H1 (cell line): Measurements from ENCODE around the gene LYZL4. TPM values are rescaled to one million over a fixed set of nuclear protein-coding genes. Genes with fewer than 3 reads are reported as not detected.

Experiments
- CTCF ChIA-PET: fragments of 300-600 bp; sonication (Branson Sonifier 250); formaldehyde crosslinking; loops from one replicate; lab custom pipeline; 2021; ENCODE audit not compliant: partially characterized antibody; lab: Charles Lee
- POLR2A ChIA-PET: fragments of 300-600 bp; sonication (Branson Sonifier 250); formaldehyde crosslinking; loops from one replicate; lab custom pipeline; 2021; ENCODE audit warnings: inconsistent platforms; ENCODE audit not compliant: partially characterized antibody; lab: Charles Lee
- DNase-seq, 2 experiments: peaks; one replicate each; pipeline versions ENCODE4 v3.0.0 to v3.0.0-alpha.2; 2010 to 2022; ENCODE audit warnings: low spot score in 2 of 2, low read depth in 1 of 2, mixed read lengths in 1 of 2
- FAIRE-seq: peaks from 2 replicates; lab custom pipeline; 2011; peaks lifted over from hg19 to GRCh38; lab: Jason Lieb, UNC
- H2AFZ ChIP-seq: 2 replicates; pipeline ENCODE4 v1.8.1; 2012; ENCODE audit warnings: low read length, inconsistent platforms
- H2AK5ac ChIP-seq: 2 replicates; pipeline ENCODE4 v1.6.1; 2013; ENCODE audit warnings: low read depth, low read length
- H2BK120ac ChIP-seq: replicated peaks from 2 replicates; pipeline ENCODE3; 2013; ENCODE audit warnings: low read depth, low read length, inconsistent platforms
- H2BK12ac ChIP-seq: 2 replicates; pipeline ENCODE4 v1.6.1; 2013; ENCODE audit warnings: low read depth, low read length
- H2BK15ac ChIP-seq: 2 replicates; pipeline ENCODE4 v1.6.1; 2013; ENCODE audit warnings: low read length
- H2BK20ac ChIP-seq: 2 replicates; pipeline ENCODE4 v1.6.1; 2013; ENCODE audit warnings: low read length
- H2BK5ac ChIP-seq: 2 replicates; pipeline ENCODE4 v1.6.1; 2013; ENCODE audit warnings: low read depth, low read length
- H3K14ac ChIP-seq: 2 replicates; pipeline ENCODE4 v1.6.1; 2013; ENCODE audit warnings: inconsistent platforms; ENCODE audit not compliant: insufficient read length
- H3K18ac ChIP-seq: 2 replicates; pipeline ENCODE4 v1.6.1; 2013; ENCODE audit warnings: low read length; ENCODE audit errors: extremely low read depth
- H3K23ac ChIP-seq: 2 replicates; pipeline ENCODE4 v1.6.1; 2013; ENCODE audit warnings: inconsistent platforms; ENCODE audit not compliant: insufficient read length
- H3K23me2 ChIP-seq: 2 replicates; pipeline ENCODE4 v1.6.1; 2013; ENCODE audit warnings: low read depth, low read length
- H3K27ac ChIP-seq: 2 replicates; pipeline ENCODE4 v1.6.1; 2011; ENCODE audit warnings: low read depth, low read length, inconsistent platforms
- H3K27me3 ChIP-seq, 4 experiments: replicated peaks in 1 of 4; 1 replicate in 1 of 4; 2 replicates in 3 of 4; pipeline versions ENCODE4 v1.6.1 to v1.8.1; 2011 to 2013; ENCODE audit warnings: low read length in 3 of 4, mild to moderate bottlenecking in 3 of 4, inconsistent platforms in 2 of 4, mixed read lengths in 2 of 4, moderate library complexity in 1 of 4; ENCODE audit not compliant: control insufficient read depth in 3 of 4, insufficient read depth in 3 of 4; ENCODE audit errors: extremely low read depth in 1 of 4
- H3K36me3 ChIP-seq, 4 experiments: 2 replicates each; pipeline versions ENCODE4 v1.6.1 to v1.8.1; 2011 to 2013; ENCODE audit warnings: mild to moderate bottlenecking in 4 of 4, low read length in 3 of 4, moderate library complexity in 2 of 4, control low read depth in 1 of 4, inconsistent platforms in 1 of 4; ENCODE audit not compliant: insufficient read depth in 4 of 4, control insufficient read depth in 2 of 4
- H3K4ac ChIP-seq: replicated peaks from 2 replicates; pipeline ENCODE3; 2013; ENCODE audit warnings: low read length, low read depth, mixed read lengths, inconsistent platforms; ENCODE audit not compliant: insufficient read length
- H3K4me1 ChIP-seq, 4 experiments: replicated peaks in 1 of 4; 1 replicate in 1 of 4; 2 replicates in 3 of 4; pipeline versions ENCODE4 v1.6.1 to v1.8.1; 2011 to 2013; ENCODE audit warnings: low read length in 3 of 4, inconsistent platforms in 2 of 4, mixed read lengths in 1 of 4; ENCODE audit not compliant: insufficient read depth in 4 of 4, control insufficient read depth in 3 of 4
- H3K4me2 ChIP-seq, 2 experiments: 2 replicates each; pipeline versions ENCODE4 v1.6.1 to v1.8.1; 2011 to 2013; ENCODE audit warnings: low read depth in 2 of 2, low read length in 2 of 2, control low read depth in 1 of 2, inconsistent platforms in 1 of 2, mild to moderate bottlenecking in 1 of 2; ENCODE audit not compliant: insufficient read depth in 1 of 2
- H3K4me3 ChIP-seq, 4 experiments: fragments of 200-600, 300-600 bp in 1 of 4; sonication (generic), shearing (Covaris generic), sonication (Bioruptor Twin) in 1 of 4; 2 replicates each; pipeline versions ENCODE4 v1.5.1 to v1.8.1; 2011 to 2016; ENCODE audit warnings: low read length in 4 of 4, low read depth in 3 of 4, control low read depth in 2 of 4, inconsistent platforms in 2 of 4, mild to moderate bottlenecking in 2 of 4, mixed read lengths in 1 of 4, moderate library complexity in 1 of 4; ENCODE audit not compliant: insufficient read depth in 2 of 4; ENCODE audit errors: extremely low read depth in 1 of 4
- H3K56ac ChIP-seq: replicated peaks from 2 replicates; pipeline ENCODE3; 2013; ENCODE audit warnings: low read depth, mild to moderate bottlenecking, mixed read lengths, low read length, inconsistent platforms; ENCODE audit not compliant: insufficient read length
- H3K79me1 ChIP-seq: 2 replicates; pipeline ENCODE4 v1.6.1; 2013; ENCODE audit warnings: low read depth, low read length, control low read depth
- H3K79me2 ChIP-seq, 2 experiments: 2 replicates each; pipeline versions ENCODE4 v1.6.1 to v1.8.1; 2012 to 2013; ENCODE audit warnings: low read length in 2 of 2, mild to moderate bottlenecking in 2 of 2, inconsistent platforms in 1 of 2; ENCODE audit not compliant: insufficient read depth in 2 of 2, control insufficient read depth in 1 of 2
- H3K9ac ChIP-seq, 4 experiments: replicated peaks in 1 of 4; 1 replicate in 1 of 4; 2 replicates in 3 of 4; pipeline versions ENCODE4 v1.6.1 to v1.8.1; 2011 to 2013; ENCODE audit warnings: low read depth in 3 of 4, low read length in 3 of 4, control low read depth in 2 of 4, mild to moderate bottlenecking in 2 of 4, moderate library complexity in 2 of 4, inconsistent platforms in 1 of 4; ENCODE audit errors: extremely low read depth in 1 of 4
- H3K9me3 ChIP-seq, 2 experiments: 2 replicates each; pipeline versions ENCODE4 v1.6.1 to v1.8.1; 2012 to 2013; ENCODE audit warnings: mild to moderate bottlenecking in 2 of 2, moderate library complexity in 2 of 2, control low read depth in 1 of 2, inconsistent platforms in 1 of 2, low read depth in 1 of 2, low read length in 1 of 2, mixed read lengths in 1 of 2; ENCODE audit not compliant: insufficient read depth in 2 of 2
- H4K20me1 ChIP-seq, 2 experiments: replicated peaks in 1 of 2; 2 replicates each; pipeline versions ENCODE3 to v1.8.1; 2011 to 2013; ENCODE audit warnings: inconsistent platforms in 2 of 2, low read length in 2 of 2, mild to moderate bottlenecking in 1 of 2; ENCODE audit not compliant: insufficient read depth in 2 of 2, control insufficient read depth in 1 of 2
- H4K5ac ChIP-seq: 2 replicates; pipeline ENCODE4 v1.6.1; 2013; ENCODE audit warnings: low read length, low read depth, mixed read lengths, inconsistent platforms; ENCODE audit not compliant: insufficient read length
- H4K8ac ChIP-seq: 2 replicates; pipeline ENCODE4 v1.8.0; 2013; ENCODE audit warnings: mild to moderate bottlenecking, moderate library complexity, low read length, inconsistent platforms; ENCODE audit not compliant: insufficient read depth; ENCODE audit errors: extremely low read depth
- H4K91ac ChIP-seq: replicated peaks from 2 replicates; pipeline ENCODE3; 2013; ENCODE audit warnings: low read length, mixed read lengths, inconsistent platforms; ENCODE audit not compliant: insufficient read length
- BACH1 ChIP-seq: IDR thresholded peaks from 2 replicates; pipeline ENCODE4 v1.6.1; 2012; ENCODE audit warnings: low read length, improper control_type of control experiment
- CHD1 ChIP-seq: IDR thresholded peaks from 2 replicates; pipeline ENCODE4 v1.6.1; 2012; ENCODE audit warnings: low read depth, low read length, improper control_type of control experiment
- EP300 ChIP-seq, 2 experiments: IDR thresholded peaks; 1 replicate in 1 of 2; 2 replicates in 1 of 2; pipeline ENCODE4 v1.6.1; 2011 to 2012; ENCODE audit warnings: low read depth in 2 of 2, low read length in 2 of 2, mild to moderate bottlenecking in 2 of 2, borderline replicate concordance in 1 of 2, inconsistent platforms in 1 of 2, moderate library complexity in 1 of 2
- GABPA ChIP-seq: IDR thresholded peaks from 2 replicates; pipeline ENCODE4 v1.6.1; 2011; ENCODE audit warnings: mild to moderate bottlenecking, low read length, moderate library complexity, borderline replicate concordance; ENCODE audit not compliant: insufficient read depth
- MAFK ChIP-seq: IDR thresholded peaks from 2 replicates; pipeline ENCODE4 v1.6.1; 2012; ENCODE audit warnings: low read depth, mild to moderate bottlenecking, improper control_type of control experiment, low read length
- PHF8 ChIP-seq: fragments of 200-600 bp; sonication (generic); conservative IDR thresholded peaks from 2 replicates; pipeline ENCODE4 v1.7.1; 2012; ENCODE audit warnings: low read depth, mild to moderate bottlenecking, inconsistent platforms, low read length, moderate library complexity
- POU5F1 ChIP-seq: IDR thresholded peaks from 2 replicates; pipeline ENCODE4 v1.6.1; 2011; ENCODE audit warnings: low read depth, mild to moderate bottlenecking, low read length, moderate library complexity
- SRF ChIP-seq: IDR thresholded peaks from 2 replicates; pipeline ENCODE4 v1.6.1; 2011; ENCODE audit warnings: mild to moderate bottlenecking, low read depth, low read length, moderate library complexity
- WGBS, 2 experiments: shearing (Covaris generic) in 1 of 2; methylation state at CpG; one replicate each; pipeline versions ENCODE4 v1.1.6 to v1.1.7; 2013 to 2015; ENCODE audit warnings: low lambda C conversion rate in 2 of 2, mixed read lengths in 2 of 2, inconsistent platforms in 1 of 2, low coverage in 1 of 2, missing lambda C conversion rate in 1 of 2; ENCODE audit not compliant: insufficient replicate concordance in 2 of 2, insufficient coverage in 1 of 2, insufficient read length in 1 of 2; ENCODE audit errors: extremely low coverage in 1 of 2, missing lambda C conversion rate in 1 of 2; 5-methylcytosine and 5-hydroxymethylcytosine counted together
- polyA plus RNA-seq, 7 experiments: library from polyadenylated mRNA; depleted of rRNA in 3 of 7; stranded (reverse) in 5 of 7; unstranded in 2 of 7; fragments of >200 nt in 5 of 7; fragments of 200-250 nt in 2 of 7; gene quantifications; 1 replicate in 5 of 7; 2 replicates in 1 of 7; 4 replicates in 1 of 7; pipeline versions ENCODE4 v1.2.1 to v1.2.3, GENCODE V29; 2011 to 2013; ENCODE audit warnings: missing spikeins in 2 of 7, mixed read lengths in 2 of 7
- total RNA-seq: library from RNA; stranded (reverse); fragmentation: NEBNext Ultra II Directional; extraction: Animal tissue kit (Norgen Biotek cat#: 25700); gene quantifications from 2 replicates; pipeline ENCODE4 v1.2.1, GENCODE V29; 2021

Gene LYZL4
- total and polyA plus RNA-seq, 2 of the 8 experiments (the other 6 are each of a cell fraction or from before 2014, with no cell fraction given) = not detected

- Histone ChIP-seq H3K4me3 (no peak overlapping the region), H2AFZ (no peak overlapping the region)
- FAIRE-seq = no peak
Measured at GRCh38 chr3:42349765-42350594, 60.4 kb downstream of the LYZL4 start.

More at GRCh38 chr3:42349765-42350594, 60.4 kb downstream of the LYZL4 start:
- no peak overlapping the region for H3K4me2 ChIP-seq
- H3K4me1 ChIP-seq = no peaks in the 10 kb centered on the region
- no peak overlapping the region for H2BK5ac ChIP-seq
- CTCF ChIA-PET = no interaction called here
- no peak overlapping the region for H4K5ac ChIP-seq
- H3K27me3 ChIP-seq = no peaks in the 10 kb centered on the region
- H3K23me2 ChIP-seq = no peaks in the 10 kb centered on the region
- no peak overlapping the region for H4K91ac ChIP-seq
- no peaks in the 10 kb centered on the region for H3K79me2 ChIP-seq
- WGBS, 2 experiments = 92% methylated on average over 7 of the region's 7 CpGs; no CpG with 5 or more reads in 1 of the 2 experiments
- H2BK15ac ChIP-seq = no peak overlapping the region
- no peak overlapping the region for H3K9ac ChIP-seq
- no peak for DNase-seq
- H3K23ac ChIP-seq = no peak overlapping the region
- no peaks in the 10 kb centered on the region for H3K79me1 ChIP-seq
- no peak overlapping the region for H2BK20ac ChIP-seq
- no peak overlapping the region for H3K4ac ChIP-seq
- no peaks in the 10 kb centered on the region for H4K20me1 ChIP-seq
- H3K9me3 ChIP-seq = no peaks in the 10 kb centered on the region
- no peak overlapping the region for H2AK5ac ChIP-seq
- no peak overlapping the region for H3K18ac ChIP-seq
- H2BK12ac ChIP-seq = no peak overlapping the region
- no peak overlapping the region for H2BK120ac ChIP-seq
- no peak overlapping the region for H3K56ac ChIP-seq
- POLR2A ChIA-PET = no interaction called here
- no peak overlapping the region for H3K27ac ChIP-seq
- H3K36me3 ChIP-seq = no peaks in the 10 kb centered on the region
- H4K8ac ChIP-seq = no peak overlapping the region
- TF ChIP-seq EP300 (IDR thresholded peaks at IDR 0.05; ENCODE audit: borderline replicate concordance in 1 of 2, low read depth in 2 of 2, low read length in 2 of 2) (no peak), SRF (no peak), PHF8 (no peak), GABPA (no peak), MAFK (no peak), CHD1 (no peak), BACH1 (no peak), POU5F1 (no peak)
- no peak overlapping the region for H3K14ac ChIP-seq
